ENCODE results near the gene CMTM5. TPM values are rescaled to one million over a fixed set of nuclear protein-coding genes. Genes with fewer than 3 reads are reported as not detected.

CMTM5 gene, protein sequence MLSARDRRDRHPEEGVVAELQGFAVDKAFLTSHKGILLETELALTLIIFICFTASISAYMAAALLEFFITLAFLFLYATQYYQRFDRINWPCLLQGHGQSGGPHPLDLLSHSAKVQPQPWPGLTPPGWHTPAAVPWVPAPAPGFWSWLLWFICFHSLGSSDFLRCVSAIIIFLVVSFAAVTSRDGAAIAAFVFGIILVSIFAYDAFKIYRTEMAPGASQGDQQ
- total RNA-seq, result 0.92 TPM
- long read RNA-seq, result 0 reads

DNA sequence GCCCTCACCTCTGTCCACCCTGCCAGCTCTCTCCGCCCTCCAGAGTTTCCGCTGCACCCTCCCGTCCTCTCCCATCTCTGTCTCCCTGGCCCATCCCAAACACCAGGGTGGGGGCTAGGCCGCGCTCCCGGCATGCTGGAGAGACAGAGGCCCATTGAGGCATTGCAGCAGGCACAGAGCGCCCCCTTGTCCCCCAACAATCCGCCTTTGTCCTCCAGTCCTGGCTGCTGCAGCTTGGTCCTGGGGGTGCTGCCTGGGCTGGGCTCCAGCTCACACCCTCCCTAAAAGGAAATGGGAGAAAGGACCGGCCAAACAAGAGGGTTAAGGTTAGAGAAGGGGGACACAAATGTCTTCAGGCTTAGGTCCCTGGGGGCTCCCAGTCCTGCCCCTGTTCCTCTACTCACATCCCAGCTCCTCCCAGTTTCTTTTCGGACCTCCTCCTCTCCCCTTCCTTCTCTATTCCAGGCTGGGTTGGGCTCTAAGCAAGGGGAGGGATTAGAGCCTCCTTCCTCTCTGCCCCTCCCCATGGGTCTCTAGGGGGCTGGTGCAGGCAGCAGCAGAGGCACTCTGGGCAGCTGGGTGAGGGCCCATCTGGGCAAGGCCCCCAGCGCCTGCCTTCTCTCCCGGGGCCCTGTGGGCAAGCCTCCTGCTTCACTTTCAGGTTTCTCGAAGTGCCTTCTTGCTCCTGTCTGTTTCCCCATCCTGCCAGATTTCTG lies at the start of gene CMTM5:
Gene CMTM5 (plus strand): TSS at position 565 of the 716 bp plus-strand sequence. CDS start 206 bp downstream, outside the sequence.
- ATAC-seq (peak; percentile 14), DNase-seq (ENCODE audit: missing footprints) (peak; percentile 73)
- intact Hi-C loops (cut with DNase I), result loop anchor here (5.0 kb wide), 1 partner anchor 109 kb away; no protein-coding TSS in a partner anchor

DNA sequence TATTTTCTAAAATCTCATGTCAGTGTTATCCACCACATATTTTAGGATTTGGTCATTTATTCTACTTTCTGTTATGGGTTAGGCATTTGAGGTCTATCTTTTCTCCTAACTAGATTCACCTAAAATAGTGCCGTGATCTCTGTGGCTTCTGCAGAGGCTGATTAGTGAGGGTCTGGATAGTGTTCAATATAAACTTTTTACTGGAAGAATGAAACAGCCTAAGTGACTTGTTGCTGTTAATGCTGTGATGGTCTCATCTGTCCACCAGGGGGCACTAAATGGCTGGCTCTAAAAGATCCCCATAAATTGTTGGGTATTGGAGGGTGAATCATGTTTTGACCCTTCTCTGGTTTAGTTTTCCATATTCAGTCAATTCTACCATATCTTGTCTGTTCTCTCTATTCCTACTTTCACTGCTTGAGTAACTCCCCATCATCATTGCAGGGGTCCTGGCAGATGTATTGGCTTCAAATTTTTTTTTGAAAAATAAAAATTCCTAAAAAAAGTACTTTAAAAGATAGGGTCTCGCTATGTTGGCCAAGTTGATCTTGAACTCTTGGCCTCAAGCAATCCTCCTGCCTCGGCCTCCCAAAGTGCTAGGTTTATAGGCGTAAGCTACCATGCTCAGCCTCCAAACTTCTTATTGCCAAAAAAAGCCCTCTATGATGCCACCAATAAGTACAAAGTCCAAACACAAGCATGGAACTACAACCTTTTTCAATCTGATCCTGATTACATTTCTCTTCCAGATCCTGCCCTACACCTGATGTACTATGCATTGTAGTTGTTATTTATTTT lies 48.7 kb upstream of the CMTM5 start:
- DNase-seq (ENCODE audit: missing footprints) (no peak), ATAC-seq (peak; percentile 68)
- intact Hi-C loops (cut with DNase I), result loop anchor here (1.0 to 5.0 kb wide), 2 partner anchors 52 to 119 kb away; no protein-coding TSS in a partner anchor

DNA sequence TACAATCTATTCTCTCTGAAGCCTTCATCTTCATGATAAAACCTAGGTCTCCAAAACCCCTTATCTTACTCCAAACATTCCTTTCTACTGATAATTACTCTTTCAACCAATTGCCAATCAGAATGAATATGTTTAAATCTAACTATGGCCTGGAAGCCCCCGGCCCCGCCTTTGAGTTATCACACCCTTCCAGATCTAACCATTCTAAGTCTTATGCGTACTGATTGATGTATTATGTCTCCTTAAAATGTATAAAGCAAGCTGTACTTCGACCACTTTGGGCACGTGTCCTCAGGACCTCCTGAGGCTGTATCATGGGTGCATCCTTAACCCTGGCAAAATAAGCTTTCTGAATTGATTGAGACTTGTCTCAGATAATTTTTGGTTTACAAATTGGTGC lies 41.2 kb upstream of the CMTM5 start:
- intact Hi-C loops (cut with DNase I), result no loop called here
- ATAC-seq (no peak), DNase-seq (ENCODE audit: missing footprints) (no peak)

DNA sequence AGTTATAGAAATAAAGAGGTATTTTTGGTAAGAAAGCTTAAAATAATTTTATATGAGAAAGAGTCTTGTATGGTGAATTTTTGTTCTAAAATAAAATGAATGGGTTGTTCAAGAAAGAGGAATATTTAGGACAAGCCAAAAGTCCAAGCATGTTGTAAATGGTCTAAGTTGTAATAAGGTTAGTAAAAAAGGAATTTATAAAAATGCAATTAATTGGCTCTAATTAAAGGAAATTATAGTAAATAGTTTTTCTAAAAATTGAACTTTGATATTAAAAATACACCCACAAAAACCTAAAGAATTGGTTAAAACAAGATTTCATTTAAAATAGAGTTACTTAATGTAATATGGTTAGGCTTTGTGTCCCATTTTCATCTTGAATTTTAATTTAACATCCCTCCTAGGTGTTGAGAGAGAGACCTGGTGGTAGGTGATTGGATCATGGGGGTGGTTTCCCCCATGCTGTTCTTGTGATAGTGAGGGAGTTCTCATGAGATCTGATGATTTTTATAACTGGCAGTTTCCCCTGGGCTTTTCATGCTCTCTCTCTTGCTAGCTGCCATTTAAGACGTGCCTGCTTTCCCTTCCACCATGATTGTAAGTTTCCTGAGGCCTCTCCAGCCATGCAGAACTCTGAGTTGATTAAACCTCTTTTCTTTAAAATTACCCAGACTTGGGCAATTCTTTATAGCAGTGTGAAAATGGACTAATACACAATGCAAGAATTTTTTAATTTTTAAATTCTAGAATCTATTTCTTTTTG lies 37.2 kb upstream of the CMTM5 start:
- ATAC-seq, result no peak
- DNase-seq (ENCODE audit: missing footprints), result no peak

DNA sequence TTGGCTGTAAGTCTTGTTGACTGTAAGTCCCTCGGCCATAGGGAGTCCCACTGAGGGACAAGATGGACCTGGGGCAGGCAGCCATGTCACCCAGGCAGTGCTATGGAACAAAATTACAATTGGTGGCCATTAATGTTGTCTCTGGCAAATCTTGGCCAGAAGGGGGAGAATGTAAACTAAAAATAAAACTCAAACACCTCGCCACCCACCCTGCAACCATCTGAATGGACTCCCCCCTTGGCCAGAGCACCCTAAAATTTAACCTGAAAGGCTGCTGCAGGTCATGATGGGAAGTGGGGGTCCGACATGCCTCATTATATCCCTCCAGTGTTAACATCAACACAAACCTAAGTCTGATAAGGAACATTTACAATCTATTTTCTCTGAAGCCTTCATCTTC lies 32.4 kb upstream of the CMTM5 start:
- intact Hi-C loops (cut with DNase I), result no loop called here
- no peak for ATAC-seq

More for the DNA sequence above, 37.2 kb upstream of the CMTM5 start:
- intact Hi-C loops (cut with DNase I), result no loop called here

DNA sequence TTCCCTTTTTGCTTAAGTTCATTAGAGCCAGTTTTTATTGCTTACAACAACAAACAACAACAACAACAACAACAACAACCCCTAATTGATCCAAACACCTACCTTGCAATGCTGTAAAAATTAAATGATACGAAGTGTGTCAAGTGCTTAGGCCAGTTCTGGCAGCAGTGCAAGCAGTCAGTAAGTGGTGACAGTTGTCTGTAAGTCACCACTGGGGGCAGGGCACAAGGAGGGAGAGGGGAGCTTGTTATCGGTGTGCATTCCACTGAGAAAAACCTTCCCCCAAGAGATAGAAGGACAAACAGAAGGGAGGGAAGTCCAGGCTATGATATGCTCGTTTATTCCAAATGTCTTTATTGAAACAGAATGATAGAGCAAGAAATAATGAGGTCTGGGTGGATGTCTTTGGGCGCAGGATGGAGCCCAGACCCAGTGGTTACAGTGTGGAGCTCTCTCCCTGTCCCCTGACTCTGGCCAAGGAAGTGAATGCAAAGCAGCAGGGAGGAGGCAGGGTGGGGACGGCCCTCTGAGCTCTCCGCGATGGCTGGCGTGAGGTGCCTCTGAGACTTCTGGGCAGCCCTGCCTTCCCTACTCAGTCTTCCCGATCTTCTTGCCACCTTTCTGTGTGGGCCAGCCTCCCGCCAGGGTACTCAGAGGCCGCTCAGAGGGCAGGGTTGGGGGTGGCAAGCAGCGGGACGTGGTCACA lies 30.7 kb upstream of the CMTM5 start:
- no peak for DNase-seq (ENCODE audit: missing footprints)
- ATAC-seq, result peak; percentile 63
- intact Hi-C loops (cut with DNase I), result no loop called here

More for the DNA sequence above, 32.4 kb upstream of the CMTM5 start:
- no peak for DNase-seq (ENCODE audit: missing footprints)

DNA sequence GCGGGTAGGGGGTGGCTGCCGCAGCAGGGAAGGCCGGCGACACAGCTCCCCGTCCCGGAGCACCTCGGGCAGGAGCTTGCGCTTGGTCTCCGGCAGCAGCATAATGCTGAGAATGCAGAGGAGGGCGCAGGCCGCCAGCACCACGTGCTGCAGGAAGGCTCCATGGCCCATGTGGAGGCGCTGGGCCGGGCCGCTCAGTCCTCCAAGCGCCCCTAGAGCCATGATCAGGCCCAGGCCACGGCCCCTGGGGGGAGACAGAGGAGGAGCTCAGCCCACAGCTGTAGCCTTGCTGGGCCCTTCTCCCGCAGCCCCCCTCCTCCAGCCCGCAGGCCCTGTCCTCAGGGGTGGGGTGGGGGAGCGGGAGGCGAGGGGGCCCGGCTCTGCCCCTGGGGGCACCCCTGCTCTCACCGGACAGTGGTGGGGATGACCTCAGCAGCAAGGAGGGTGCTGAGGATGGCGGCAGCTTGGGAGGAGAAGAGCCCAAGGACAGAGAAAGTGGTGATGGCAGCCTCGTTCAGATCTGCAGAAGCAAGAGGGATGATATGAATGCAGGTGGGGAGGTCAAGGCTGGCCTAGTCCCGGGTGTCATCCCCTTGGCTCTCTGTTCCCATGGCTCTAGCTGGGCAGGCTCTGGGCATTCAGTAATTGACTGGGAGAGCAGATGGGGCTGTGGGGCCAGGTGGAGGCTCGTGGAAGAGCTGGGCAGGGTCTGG lies 30.0 kb upstream of the CMTM5 start:
- intact Hi-C loops (cut with DNase I), result no loop called here
- ATAC-seq (peak; percentile 32), DNase-seq (ENCODE audit: missing footprints) (no peak)

DNA sequence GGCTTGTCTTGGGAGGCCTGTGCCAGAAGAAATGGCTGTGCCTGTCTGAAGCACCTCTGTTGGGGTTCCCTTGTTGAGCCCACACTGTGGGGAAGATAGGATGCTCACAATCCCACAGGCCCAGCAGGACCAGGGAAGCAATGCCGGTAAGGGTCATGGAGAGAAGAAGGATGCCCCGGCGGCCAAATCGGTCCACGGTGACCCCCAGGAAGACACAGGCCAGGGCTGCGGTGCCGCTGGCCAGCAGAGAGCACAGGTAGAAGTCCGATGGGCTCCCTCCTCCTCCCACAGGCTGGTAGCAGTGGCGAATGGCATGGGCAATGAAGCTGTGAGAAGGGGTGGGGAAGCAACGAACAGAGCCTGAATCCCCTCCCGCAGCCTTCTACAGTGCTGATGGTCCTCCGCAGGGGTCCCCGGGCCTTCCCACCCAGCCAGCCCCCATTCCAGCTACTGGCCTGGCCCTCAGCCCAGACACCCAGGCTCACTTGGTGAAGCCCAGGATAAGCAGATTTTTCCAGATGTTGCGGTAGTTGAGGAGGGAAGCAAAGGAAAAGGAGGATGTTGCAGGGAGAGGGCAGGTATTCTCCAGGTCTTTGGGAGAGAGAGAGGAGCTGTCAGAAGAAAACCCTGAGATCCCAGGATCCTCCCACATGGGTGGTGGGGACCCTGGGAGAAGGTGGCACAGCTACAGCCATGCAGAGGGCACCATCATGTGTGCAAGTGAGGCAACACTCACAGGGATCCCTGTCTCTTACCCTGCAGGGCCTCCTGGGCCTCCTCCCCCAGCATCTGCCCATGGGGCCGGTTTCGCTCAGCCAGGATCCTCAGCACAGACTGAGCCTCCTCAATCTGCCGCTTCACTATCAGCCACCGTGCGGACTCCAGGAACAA lies 29.2 kb upstream of the CMTM5 start:
- DNase-seq (ENCODE audit: missing footprints) (no peak), ATAC-seq (no peak)
- intact Hi-C loops (cut with DNase I), result no loop called here

DNA sequence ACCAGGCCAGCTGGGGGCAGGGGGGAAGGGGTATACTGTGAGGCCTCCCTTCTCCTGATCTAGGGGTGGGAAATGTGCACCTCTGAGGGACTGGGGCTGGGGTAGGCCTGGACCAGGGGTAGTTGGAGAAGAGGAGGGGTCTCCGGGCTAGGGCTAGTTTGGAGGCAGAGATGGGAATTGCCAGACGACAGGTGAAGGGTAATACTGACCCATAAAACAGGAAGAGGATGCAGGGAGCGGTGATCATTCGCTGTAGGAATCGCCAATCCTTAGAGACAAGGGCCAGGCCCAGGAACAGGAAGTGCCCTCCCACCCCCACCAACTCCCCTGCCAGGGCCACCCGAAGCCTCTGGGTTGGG lies 28.6 kb upstream of the CMTM5 start:
- no peak for DNase-seq (ENCODE audit: missing footprints)
- intact Hi-C loops (cut with DNase I), result no loop called here
- ATAC-seq, result no peak

DNA sequence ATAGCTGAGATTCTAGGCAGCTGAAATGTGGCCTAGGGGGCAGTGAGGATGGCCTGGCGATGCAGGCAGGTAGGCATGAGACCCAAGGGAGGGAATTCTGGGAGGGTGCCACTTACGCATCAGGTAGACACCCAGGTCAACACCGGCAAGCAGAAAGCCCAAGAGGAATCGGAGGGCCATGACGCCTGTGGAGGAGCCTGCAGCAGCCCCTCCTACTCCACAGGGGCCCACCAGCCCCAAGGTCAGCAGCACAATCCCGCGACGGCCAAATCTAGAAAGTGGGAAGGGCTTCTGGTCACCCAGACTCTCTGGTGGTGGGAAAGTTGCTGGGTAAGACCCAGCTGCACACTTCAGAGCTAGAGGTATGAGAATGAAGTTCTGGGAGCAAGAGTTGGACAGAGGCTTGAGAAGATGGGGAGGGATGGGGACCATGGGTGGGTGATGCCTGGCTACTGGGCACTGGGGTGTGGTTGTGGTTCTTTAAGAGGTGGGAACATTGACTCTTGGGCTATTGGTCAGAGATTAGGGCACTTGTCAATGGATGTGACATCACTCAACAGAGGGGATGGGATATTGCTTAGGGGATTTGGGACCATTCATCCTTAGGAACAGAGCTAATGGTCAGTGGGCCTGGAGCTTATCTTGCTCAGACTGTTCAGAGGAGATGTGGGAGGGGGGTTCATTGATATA lies 27.5 kb upstream of the CMTM5 start:
- intact Hi-C loops (cut with DNase I), result no loop called here
- ATAC-seq (no peak), DNase-seq (ENCODE audit: missing footprints) (no peak)

DNA sequence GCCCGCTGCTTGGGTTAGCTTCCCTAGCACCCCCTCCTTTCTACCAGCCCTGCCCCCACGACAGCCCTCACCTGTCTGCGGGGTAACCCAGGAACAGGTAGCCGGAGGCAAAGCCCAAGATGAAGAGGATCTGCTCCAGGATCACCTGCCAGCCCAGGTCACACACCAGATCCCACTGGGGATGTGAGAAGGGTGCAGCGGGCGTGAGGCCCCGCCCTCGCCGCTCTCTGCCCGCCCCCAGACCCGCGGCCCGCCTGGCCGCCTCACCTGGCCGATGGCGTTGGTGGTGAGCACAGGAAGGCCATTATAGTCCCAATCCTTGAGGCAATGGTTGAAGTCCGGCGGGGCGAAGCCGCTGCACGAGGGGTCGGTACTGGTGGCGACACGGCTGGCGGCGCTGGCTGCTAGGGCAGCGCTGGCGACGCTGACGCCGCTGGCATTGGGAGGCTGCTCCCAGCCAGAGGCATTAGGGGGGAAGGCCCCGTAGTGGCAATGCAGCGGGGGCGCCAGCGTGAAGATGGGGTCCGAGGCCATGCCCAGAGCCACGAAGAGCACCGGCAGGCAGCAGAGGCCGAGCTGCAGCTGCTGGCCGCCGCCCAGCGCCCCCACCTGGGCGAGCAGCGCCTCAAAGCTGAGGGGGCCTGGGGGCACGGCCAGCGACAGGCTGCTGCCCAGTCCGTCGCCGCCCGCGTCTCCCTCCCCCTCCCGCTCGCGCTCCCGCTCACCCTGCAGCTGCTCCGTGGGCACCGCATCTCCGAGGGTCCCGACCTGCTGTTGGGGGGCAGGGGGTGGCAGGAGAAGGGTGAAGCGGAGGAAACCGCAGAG lies 25.0 kb upstream of the CMTM5 start:
- ATAC-seq, result peak; percentile 18
- DNase-seq (ENCODE audit: missing footprints), result peak; percentile 69
- intact Hi-C loops (cut with DNase I), result no loop called here

DNA sequence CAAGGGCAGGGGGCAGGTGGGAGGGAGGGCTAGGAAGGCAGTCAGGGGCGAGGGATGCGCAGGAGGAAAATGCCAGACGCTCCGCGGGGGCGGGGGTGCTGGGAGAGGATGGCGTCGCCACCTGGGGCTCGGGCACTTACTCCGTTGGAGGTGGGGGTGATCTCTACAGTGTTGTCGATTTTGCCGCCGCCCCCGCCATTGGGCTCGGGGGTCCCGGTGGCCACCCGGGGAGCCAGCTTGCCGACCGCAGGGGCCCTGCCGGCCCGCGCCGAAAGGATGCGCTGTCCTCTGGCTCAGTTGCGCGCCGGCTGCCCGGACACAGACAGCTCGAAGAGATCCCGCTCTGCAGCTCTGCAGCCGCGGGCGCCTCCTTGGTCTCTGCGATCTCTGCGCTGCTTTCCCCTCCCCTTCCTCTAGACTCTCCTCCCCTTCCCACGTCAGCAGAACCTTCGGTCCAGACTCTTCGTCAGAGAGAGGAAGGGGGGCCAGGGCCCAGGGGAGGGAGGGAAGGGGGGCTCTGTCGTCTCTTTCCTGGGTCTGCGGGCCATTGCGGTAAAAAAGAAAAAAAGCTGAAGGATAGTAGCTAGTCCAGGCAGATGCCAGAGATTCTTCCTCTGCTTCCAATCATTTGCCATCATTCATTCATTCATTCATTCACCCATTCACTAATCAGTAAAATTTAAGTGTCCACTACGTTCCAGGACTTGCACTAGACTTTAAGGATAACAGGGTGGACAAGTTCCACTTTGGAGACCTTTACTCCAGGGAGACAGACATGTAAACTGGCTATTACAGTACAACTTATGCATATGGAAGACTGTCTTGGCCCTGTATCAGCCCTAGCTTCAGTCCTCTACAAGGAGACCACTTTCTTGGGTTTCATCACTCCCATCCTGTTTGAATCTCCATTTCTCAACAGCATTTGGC lies 24.1 kb upstream of the CMTM5 start, which contains the start of gene SLC22A17:
Gene SLC22A17 (minus strand): TSS at position 382 of the 927 bp plus-strand sequence.
- peak; percentile 83 for DNase-seq (ENCODE audit: missing footprints)
- intact Hi-C loops (cut with DNase I), result no loop called here
- peak; percentile 93 for ATAC-seq

DNA sequence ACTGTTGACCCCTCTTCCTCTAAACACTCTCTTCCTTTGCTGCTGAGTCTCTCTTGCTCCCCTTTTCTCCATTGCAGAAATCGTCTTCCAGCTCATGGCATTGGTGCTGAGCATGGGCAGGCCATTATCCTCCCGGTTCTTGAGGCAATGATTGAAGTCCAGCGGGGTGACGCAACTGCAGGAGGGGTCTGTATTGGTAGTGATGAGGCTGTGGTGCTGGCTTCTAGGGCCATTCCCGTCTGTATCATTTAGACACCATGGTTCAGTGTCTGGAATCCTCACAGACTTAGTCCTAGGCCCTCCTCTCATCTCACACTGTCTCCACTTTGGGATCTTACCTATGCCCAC lies 23.4 kb upstream of the CMTM5 start:
- intact Hi-C loops (cut with DNase I), result no loop called here
- ATAC-seq, result no peak
- DNase-seq (ENCODE audit: missing footprints), result peak; percentile 45

DNA sequence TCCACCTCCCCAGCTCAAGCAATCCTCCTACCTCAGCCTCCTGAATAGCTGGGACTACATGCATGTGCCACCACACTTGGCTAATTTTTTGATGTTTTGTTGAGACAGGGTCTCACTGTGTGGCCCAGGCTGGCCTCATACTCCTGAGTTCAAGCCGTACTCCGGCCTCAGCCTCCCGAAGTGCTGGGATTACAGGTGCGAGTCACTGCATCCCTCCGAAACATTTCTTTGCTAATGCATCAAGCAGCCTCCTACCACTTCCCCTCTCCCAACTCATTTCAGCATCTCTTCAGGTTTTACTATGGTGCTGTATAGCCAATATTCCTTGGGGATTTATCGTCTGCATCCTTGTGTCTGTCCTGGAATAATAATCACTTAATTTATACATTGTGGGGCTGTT lies 21.9 kb upstream of the CMTM5 start:
- DNase-seq (ENCODE audit: missing footprints) (no peak), ATAC-seq (no peak)
- intact Hi-C loops (cut with DNase I), result no loop called here

Measured in Right ventricle myocardium inferior (tissue), 1 donor.